CD4-positive, alpha-beta T cell treated with Interleukin-21 for 1 hour (primary cell): ENCODE measurements around the gene PTPRN2.
"Not testable (repeated sequence)": the region's sequence is repeated elsewhere in the genome, so short reads cannot be mapped to it uniquely, and the experiment has no call there.

Source experiments
- DNase-seq: peaks from one replicate; pipeline ENCODE4 v3.0.0-alpha.2; 2020

The PTPRN2 gene

DNA sequence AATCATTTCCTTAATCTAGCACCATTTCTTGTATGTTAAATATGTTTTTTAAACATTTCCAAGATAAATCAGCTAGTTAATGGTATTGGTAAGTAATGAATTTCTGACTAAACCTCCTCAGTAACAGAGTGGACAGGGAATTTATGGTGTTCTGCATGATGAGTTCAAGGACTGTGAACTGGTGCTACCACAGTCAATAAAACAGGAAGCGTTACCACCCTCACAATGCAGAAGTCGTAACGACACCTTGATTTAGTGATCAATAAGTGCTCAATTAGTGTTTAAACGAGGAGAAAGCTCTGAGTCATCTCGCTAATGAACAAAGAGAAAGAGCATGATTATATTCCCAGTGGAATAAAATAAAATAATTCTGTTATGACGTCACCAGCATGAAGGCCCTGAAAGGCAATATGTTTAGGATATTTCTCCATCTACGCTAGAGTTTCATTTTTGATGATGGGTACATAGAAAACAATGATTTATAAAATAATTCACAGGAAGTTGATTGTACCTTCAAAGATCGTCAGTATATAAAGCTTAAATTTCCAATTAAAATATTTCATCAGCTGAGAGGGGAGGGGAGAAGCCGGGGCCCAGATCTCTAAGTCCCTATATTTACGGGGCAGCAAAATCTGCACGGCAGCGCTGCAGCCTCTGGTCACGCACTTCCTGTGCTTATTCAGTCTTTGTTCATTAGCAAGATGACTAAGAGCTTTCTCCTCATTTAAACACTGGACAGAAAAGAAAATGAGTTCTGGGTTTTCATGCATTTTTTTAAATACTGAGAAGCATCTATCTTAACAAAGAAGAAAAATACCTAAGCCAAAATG, 400.5 kb downstream of the PTPRN2 start:
- no peak for DNase-seq

DNA sequence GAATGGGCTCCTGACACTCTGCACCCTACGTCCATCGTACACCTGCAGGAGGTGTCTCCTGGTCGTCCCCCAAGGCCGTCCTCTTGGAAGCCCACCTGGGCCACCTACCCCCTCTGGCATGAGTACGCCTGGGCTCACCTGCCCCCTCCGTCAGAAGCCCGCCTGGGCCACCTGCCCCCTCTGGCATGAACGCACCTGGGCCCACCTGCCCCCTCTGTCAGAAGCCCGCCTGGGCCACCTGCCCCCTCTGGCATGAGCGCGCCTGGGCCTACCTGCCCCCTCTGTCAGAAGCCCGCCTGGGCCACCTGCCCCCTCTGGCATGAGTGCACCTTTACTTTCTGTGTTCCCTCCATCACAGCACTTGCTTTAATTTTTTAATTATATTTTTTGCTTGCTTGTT, 401.2 kb downstream of the PTPRN2 start:
- DNase-seq = no peak

DNA sequence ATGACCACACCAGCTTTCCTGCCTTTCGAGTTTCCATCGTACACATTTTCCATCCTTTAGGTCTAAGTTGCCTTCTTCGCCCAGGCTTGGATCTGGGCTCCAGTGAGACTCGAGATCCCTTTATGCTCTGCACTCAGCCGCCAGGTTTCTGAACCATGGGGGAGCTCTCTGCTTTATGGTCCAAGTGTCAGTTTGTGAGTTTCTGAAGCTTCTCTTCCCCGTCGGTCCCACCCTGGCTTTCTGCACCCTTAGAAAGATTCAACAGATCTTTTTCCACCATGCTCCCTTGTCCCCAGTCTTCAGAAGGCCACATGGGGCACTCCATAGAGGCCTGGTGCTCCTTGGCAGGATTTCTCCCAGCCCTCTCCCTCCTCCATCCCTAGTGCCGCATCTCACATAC, 402.0 kb downstream of the PTPRN2 start:
- no peak for DNase-seq

DNA sequence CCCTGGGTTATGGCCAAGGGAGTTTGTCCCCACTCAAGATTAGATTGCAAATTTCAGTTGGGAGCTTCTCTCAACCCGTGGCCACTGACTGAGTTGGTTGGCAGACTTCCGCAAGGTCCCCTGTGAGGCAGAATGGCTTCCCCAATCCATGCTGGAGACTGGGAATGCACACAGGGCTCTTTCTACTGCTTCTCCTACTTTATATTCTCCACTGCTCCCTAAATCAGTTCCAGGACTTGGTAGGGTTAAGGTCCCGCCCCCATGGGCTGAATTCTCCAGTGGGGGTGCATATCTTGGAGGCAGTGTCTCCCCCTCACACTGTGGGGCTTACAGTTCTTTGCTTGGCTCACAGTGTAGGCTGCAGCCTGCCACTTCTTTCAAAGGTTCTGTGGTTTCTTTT, 404.2 kb downstream of the PTPRN2 start:
- DNase-seq = no peak

DNA sequence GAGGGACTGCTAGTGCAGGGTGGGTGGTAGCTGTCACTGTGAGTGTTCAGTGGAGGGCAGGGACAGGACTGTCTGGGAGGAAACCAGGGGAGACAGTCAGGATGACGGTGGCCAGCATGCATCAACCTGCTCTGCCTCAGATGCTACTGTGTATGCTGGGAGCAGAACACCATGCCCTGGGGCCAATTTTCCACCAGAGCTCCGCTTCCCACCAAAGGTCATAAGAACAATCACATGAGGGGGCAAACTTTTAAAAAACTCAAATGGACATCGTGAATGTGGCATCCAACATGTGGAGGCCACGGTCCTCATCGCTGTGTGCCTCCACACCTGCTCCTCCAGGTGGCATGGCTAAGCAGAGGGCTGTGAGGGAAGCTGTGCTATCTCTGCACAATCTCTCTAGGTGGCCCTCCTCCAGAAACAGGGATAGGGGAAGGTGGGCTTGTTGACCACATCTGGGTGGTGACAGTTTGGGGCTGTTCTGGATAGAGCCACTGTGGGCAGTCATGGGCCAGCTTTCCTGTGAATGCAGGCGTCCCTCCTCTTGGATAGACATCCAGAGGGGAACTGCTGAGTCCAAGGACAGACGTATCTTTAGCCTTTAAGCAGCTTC, 411.0 kb downstream of the PTPRN2 start:
- DNase-seq = no peak

DNA sequence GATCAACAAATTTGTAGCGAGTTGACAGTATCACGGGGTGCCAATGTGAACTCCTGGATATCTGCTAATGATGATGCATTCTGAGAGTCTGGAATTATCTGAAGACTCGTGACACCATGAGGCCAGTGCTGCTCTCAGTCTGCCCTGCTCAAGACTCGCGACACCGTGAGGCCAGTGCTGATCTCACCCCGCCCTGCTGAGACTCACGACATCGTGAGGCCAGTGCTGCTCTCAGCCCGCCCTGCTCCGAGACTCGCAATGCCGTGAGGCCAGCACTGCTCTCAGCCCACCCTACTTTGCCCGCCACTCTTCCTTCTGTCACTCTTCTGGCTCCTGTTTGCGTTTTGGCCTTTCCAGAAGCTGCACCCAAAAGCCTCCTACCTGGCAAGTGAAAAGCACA, 411.8 kb downstream of the PTPRN2 start:
- DNase-seq = no peak

DNA sequence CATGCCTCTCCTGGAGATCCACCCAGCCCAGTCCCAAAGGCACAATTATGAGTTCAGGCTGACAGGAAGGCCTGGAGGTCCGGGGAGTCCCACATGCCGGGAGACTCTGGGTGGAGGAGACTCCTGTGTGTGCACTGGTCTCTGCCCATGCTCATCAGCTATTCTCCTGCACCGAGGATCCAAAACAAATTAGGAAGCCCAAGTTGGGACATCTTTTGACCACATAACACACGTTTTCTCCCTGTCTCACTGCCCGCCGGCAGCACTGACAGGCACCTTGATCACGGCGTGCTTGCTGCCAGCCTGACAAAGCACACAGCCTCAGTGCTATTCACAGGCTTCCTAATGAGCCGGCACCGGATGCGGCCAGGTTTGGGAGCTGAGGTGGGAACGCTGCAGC, 412.7 kb downstream of the PTPRN2 start:
- no peak for DNase-seq

DNA sequence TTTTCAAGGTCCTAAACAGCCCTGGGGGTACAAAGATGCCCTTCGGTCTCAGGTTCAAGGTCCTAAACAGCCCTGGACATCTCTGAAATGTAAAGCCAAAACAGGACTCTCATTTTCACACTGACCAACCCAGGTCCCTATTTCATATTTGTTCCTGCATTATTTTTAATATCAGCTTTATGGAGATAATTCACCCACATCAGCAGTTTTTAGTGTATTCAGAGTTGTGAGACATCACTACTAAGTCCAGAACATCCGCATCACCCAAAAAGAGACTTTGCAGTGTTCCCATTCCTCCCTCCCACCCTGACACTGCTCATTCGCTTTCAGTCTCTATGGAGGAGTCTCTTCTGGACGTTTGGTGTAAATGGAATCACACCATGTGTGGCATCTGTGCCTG, 420.2 kb downstream of the PTPRN2 start:
- no peak for DNase-seq

DNA sequence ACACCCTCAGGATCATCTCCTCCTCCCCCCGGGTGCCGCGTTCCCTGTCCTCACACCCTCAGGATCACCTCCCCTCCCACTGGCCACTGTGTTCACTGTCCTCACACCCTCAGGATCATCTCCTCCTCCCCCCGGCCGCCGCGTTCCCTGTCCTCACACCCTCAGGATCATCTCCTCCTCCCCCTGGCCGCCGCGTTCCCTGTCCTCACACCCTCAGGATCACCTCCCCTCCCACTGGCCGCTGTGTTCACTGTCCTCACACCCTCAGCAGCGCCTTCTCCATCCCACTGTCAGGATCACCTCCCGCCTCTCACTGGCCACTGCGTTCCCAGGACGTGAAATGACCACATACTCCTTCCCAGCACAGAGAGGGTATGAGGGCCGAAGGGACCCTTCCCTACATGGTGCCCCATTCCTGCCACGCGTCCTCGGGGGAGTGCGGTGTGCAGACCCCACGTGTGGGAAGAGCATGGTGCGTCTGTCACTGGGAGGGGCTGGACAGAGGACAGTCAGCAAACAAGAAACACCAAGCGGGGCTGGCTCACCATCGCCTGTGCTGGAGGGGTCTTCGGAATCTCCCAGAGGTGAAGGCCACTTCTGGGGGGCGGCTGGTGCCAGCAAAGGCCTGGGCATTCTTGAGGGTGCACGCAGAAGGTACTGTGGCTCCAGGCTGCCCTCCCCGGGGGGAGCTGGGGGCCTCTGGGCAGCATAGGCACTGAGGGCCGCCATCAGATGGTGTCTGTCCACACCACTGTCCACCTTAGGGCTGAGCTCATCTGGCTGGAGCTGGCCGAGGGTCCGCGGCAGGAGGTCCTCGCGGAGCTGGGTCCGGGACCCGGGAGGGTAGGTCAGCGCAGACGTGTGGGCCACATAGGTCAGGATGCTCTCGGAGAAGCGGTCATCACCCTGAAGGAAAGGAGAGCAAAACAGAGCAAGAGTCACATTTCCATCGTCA, 421.0 kb downstream of the PTPRN2 start:
- DNase-seq = no peak

DNA sequence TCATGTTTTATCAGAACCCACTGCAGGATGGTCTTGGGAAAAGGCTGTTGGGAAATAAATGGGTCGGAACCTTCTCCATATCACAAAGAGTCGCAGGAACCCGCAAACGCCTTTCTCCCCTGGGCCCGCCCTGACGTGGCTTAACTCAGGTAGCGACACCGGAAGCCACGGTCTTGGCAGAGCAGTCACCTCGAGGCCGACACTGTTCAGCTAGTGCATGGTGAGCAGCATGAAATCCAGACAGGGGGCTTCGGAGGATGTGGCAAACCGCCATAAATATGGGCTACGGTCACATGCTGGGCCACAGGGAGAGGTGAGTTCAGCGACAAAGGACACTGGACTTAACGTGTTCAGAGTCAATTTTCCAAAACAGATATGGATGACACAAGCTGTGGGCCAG, 421.9 kb downstream of the PTPRN2 start:
- no peak for DNase-seq

DNA sequence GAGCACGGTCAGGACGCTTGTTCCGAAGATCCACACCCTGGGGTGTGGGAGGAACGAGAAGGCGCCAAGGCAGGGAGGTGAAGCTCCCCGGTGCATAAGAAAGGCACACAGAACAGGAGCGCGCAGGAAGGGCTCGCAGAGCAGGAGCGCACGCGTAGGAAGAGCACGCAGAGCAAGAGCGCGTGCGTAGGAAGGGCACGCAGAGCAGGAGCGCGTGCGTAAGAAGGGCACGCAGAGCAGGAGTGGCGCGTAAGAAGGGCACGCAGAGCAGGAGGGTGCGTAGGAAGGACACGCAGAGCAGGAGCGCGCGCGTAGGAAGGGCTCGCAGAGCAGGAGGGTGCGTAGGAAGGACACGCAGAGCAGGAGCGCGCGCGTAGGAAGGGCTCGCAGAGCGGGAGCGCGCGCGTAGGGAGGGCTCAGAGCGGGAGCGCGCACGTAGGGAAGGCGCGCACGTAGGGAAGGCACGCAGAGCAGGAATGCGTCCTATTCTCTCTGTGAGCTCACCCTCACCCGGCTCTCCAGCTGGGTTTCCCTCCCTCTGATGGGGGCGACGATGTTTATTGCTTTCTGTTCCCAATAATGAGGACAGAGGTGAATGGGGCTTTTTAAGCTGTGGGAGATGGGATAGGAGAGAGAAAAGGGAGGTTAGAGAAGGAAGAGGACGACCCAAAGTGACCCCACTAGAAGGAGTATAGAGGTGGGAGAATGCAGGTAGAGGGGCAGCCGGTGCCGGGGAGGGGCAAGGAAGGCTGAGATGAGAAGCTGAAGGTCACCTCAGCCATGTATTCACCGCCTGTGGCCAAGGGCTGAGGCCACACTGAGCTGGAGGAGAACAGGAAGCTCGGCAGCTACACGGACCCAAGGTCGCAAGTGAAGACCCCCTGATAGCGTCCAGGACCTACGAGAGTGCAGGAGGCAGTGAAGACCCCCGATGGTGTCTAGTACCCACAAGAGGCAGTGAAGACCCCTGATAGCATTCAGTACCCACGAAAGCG, 423.2 kb downstream of the PTPRN2 start:
- no peak for DNase-seq

DNA sequence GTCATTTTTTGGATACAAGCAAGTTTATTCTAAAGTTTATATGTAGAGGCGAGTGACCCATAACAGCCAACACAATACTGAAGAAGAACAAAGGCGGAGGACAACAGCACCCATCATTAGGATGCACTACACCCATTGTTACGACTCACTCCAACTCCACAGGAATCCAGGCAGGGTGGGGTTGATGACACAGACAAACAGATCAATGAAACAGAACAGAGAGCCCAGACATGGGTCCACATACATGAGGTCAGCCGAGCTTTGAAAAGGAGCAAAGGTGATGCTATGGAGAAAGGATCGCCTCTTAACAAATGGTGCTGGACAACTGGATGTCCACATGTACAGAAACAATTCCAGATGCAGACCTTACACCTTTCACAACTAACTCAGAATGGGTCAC, 426.4 kb downstream of the PTPRN2 start:
- no peak for DNase-seq

DNA sequence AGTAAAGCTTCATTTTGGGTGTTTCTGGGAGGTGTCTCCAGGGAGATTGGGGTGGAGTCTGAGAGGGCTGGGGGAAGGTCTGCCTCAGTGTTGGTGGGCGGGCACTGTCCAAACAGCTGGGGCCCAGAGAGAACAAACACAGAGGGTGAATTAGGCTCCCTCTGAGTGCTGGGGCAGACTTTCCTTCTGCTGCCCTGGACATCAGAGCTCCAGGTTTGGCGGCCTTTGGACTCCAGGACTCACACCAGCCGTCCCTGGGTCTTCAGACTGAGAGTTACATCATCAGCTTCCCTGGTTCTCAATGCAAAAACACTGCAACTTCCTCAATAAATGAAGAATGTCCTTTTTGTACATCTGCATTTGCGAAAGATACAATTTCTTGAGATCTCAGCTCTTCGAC, 427.4 kb downstream of the PTPRN2 start:
- DNase-seq = no peak

DNA sequence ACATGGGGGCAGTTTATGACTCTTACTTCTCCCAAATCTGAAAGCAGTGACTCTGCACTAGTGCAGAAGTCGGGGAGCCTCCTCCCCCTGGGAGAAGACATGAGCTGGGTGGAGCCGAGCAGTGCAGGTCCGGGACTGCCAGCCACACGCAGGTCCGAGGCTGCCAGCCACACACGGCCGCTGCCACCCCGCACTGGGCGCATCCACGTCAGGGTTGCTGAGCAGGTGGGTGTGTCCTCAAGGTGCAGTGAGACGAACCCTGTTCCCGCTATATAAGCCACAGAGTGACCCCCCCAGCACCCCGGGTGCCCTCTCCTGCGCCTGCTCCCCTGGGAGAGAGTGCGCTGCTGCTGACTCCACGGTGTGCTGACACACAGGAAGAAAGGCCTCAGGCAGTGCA, 430.2 kb downstream of the PTPRN2 start:
- DNase-seq = no peak

DNA sequence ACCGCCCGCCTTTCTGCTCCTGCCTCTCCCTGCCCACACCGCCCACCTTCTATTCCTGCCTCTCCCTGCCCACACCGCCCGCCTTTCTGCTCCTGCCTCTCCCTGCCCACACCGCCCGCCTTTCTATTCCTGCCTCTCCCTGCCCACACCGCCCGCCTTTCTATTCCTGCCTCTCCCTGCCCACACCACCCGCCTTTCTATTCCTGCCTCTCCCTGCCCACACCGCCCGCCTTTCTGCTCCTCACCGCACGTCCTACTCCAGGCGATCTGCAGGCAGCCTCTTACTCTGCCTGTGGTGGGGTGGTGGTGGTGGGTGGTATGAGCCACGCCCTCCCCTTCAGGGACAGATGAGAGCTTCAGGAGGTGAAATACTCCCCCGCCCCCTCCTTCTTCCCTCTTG, 436.4 kb downstream of the PTPRN2 start:
- not testable (repeated sequence) for DNase-seq

DNA sequence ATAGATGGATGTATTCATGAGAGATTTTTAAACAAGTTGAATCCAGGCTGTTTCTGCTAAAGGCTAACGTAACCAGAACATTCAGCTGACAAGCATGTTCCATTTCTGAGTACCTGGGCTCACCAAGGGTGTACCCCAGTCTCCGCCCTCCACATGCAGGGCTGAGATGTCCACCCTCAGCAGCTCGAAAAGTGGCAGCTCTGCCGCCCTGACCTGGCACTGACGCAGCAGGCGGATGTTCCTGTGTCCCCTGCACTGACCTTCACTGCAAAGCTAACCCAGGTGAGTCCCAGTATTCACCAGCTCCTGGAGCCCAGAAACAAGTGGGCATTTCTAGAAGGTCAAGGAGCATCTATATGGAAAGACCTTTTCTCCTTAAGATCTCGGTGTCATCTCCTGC, 437.4 kb downstream of the PTPRN2 start:
- no peak for DNase-seq

DNA sequence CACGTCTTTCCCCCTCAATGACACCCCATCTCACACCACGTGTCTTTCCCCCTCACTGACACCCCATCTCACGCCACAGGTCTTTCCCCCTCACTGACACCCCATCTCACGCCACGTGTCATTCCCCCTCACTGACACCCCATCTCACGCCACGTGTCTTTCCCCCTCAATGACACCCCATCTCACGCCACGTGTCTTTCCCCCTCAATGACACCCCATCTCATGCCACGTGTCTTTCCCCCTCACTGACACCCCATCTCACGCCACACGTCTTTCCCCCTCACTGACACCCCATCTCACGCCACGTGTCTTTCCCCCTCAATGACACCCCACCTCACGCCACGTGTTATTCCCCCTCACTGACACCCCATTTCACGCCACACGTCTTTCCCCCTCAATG, 440.2 kb downstream of the PTPRN2 start:
- DNase-seq = not testable (repeated sequence)

DNA sequence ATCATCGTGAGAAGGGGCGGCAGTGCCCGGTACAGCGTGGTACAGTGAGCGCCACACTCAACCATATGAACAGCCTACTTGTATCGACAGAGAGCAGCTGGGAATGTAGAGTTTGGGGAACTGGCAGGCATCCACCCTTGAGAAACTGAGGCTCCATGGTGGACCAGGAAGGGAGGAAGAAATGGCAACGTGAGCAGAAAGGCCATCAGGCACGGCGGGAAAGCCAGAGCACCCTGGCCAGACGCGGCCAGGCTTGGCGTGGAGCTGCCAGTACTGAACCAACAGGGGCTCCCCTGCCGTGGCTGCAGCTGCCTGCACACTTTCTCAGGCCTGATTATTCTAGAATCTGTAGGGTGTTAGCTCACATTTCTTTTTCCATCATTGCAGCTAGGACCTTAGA, 442.3 kb downstream of the PTPRN2 start:
- no peak for DNase-seq

DNA sequence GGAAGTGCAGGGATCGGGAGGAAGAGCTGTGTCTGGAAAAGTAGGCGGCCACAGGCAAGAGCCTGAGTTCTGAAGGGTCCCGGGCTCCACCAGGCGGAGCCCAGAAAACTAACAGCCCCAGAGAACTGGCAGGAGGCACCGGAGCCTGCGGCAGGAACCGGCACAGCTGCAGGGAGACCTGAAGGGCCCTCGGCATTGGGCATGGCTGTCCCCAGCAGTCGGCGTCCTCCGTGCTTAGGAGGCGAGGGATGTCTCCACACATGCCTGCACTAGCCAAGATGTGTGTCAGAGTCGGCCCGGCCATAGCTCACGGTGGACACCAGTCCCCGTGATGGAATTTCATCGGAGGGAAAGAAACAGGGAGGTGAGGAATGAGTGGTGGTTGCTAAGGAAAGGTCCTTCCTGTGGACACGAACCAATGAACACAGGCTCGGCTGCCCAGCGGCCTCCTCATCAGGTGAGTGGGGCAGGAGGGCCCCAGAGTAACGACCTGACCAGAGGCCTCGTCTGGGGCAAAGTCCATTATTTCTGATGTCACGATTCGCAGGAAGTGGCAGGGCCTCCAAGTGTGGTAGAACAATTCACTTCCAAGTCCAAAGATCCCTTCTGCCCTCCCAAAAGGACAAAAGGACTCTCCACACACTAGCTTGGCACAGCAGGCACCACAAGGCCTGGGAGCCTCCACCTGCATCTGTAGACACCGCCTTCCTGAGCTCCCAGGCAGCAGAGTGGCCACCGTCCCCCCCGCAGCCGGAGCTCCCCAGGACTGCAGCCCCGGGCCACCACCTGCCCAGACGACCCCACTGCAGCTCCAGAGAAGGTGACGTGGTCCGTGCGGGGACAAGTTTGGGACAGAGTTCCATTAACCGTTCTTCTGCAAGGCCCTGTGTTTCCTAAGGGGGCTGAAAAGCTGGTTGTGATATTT, 444.2 kb downstream of the PTPRN2 start:
- no peak for DNase-seq

DNA sequence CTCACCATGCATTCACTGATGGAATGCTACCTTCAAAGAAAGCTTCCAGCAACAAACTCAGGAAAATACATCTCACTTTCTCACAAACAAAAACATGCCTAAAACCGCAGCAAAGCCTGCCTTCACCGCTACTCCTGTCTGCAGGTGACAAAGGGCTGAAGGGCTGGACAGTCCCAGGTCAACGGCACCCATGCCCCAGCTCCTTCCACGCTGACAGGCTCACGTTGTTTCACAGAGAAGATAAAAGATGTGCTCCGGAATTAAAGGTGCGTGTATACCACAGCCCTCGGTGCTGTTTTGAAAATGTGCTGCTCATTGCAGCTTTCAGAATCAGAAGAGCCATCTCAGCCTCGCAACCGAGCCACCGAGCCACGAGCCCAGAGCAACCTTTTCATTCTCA, 445.0 kb downstream of the PTPRN2 start:
- DNase-seq = no peak
